Breast epithelium (tissue), 4 donors: ENCODE results near the gene MAP4K2. TPM values are rescaled to one million over a fixed set of nuclear protein-coding genes. Genes with fewer than 3 reads are reported as not detected.

Source experiments
- DNase-seq, 2 donors: peaks; one replicate each; pipeline ENCODE4 v3.0.0-alpha.2; 2019; ENCODE audit warnings: low spot score in 2 of 2
- H3K27ac ChIP-seq, 2 donors: fragments of 200-600 bp; sonication (generic) in 1 of 2; one replicate each; pipeline ENCODE4 v1.5.1; 2016 to 2019; ENCODE audit warnings: mild to moderate bottlenecking in 1 of 2
- H3K27me3 ChIP-seq, 2 donors: fragments of 200-600 bp; sonication (generic) in 1 of 2; one replicate each; pipeline versions ENCODE4 v1.5.1 to v1.6.0; 2017 to 2019; ENCODE audit warnings: control low read depth in 1 of 2, mild to moderate bottlenecking in 1 of 2
- H3K36me3 ChIP-seq: fragments of 200-600 bp; one replicate; pipeline ENCODE4 v1.5.1; 2019
- H3K4me1 ChIP-seq, 2 donors: fragments of 200-600 bp; sonication (generic); one replicate each; pipeline ENCODE4 v1.5.1; 2016 to 2019; ENCODE audit warnings: control low read depth in 1 of 2
- H3K4me3 ChIP-seq, 3 donors: fragments of 200-600 bp; sonication (generic); 1 replicate in 2 of 3; 2 replicates in 1 of 3; pipeline ENCODE4 v1.5.1; 2016 to 2019; ENCODE audit warnings: mild to moderate bottlenecking in 3 of 3, moderate library complexity in 2 of 3
- H3K9me3 ChIP-seq, 2 donors: fragments of 200-600 bp; sonication (generic) in 1 of 2; one replicate each; pipeline ENCODE4 v1.5.1; 2016 to 2019; ENCODE audit warnings: control low read depth in 1 of 2
- POLR2A ChIP-seq: fragments of 450-650 bp; IDR thresholded peaks from one replicate; pipeline ENCODE4 v1.6.1; 2016; ENCODE audit warnings: antibody characterized with exemption, mild to moderate bottlenecking, moderate library complexity
- POLR2AphosphoS5 ChIP-seq, 3 donors: sonication (generic); formaldehyde crosslinking; IDR thresholded peaks; one replicate each; pipeline ENCODE4 v1.6.1; 2017; ENCODE audit warnings: antibody characterized with exemption in 3 of 3
- intact Hi-C: fragments of 100-400 bp; cut with DNase I; formaldehyde crosslinking; loops from one replicate; pipeline ENCODE4 v1.15.1; 2023; ENCODE audit warnings: low total_unique reads
- total RNA-seq, 3 donors: library from RNA; depleted of rRNA; stranded (reverse); fragments of >200 nt; gene quantifications; one replicate each; pipeline ENCODE4 v1.1.0, GENCODE V29; 2016
- TF ChIP-seq, protein P1 (sequence below), 3 donors: fragments of 450-650 bp; IDR thresholded peaks; one replicate each; pipeline ENCODE4 v1.5.1; 2016 to 2017; ENCODE audit warnings: antibody characterized with exemption in 3 of 3, mild to moderate bottlenecking in 3 of 3, moderate library complexity in 3 of 3

Gene MAP4K2
- total RNA-seq, 3 donors from 2014 or later: 7.7 to 16.1 (median 14.0) TPM

DNA sequence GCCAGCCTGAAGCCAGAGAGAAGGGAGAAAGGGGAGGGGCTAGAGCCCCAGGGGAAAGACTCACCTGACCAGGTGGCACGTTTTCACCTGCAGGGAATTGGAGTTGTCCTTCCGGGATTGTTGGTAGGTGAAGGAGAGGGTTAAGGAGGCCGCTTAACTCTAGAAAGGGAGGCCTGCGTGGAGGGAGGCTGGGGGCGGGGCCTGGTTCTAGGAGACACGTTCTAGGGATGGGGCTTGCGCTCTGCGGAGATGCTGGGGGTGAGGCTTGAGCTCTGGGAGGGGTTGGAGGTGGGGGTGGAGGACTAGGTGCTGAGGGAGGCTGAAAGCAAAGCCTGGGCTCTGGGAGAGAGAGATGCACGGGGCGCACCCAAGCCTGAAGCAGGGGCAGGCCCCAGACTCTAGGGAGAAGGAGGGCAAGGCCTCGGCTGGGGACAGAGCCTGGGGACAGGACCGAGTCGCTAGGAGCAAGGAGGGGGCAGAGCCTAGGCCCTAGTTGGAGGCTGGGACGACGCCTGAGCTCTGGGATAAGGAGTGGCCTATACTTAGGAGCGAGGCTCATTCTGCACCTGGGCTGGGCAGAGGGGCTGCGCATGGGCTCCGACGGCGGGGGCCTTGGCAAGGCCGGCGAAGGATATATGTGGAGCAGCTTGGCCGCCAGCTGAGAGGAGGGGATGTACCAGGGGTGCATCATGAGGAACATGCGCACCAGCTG is 61.5 kb downstream of the MAP4K2 start:
- DNase-seq: no peak
- Histone ChIP-seq H3K27ac (peak overlapping the region in 1 of 2 donors; percentile 92), H3K9me3 (no peaks in the 10 kb centered on the region), H3K4me3 (peak overlapping the region; percentile 52 to 73 (median 58)), H3K4me1 (peaks cover 15 to 17% of the 10 kb centered on the region in 2 donors), H3K27me3 (peaks cover 0 to 22% of the 10 kb centered on the region in 2 donors), H3K36me3 (no peaks in the 10 kb centered on the region)
- TF ChIP-seq POLR2A (no peak), POLR2AphosphoS5 (IDR thresholded peaks at IDR 0.05) (no peak)
- TF ChIP-seq, protein P1, sequence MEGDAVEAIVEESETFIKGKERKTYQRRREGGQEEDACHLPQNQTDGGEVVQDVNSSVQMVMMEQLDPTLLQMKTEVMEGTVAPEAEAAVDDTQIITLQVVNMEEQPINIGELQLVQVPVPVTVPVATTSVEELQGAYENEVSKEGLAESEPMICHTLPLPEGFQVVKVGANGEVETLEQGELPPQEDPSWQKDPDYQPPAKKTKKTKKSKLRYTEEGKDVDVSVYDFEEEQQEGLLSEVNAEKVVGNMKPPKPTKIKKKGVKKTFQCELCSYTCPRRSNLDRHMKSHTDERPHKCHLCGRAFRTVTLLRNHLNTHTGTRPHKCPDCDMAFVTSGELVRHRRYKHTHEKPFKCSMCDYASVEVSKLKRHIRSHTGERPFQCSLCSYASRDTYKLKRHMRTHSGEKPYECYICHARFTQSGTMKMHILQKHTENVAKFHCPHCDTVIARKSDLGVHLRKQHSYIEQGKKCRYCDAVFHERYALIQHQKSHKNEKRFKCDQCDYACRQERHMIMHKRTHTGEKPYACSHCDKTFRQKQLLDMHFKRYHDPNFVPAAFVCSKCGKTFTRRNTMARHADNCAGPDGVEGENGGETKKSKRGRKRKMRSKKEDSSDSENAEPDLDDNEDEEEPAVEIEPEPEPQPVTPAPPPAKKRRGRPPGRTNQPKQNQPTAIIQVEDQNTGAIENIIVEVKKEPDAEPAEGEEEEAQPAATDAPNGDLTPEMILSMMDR (IDR thresholded peaks at IDR 0.05): no peak
- intact Hi-C loops: no loop called here

DNA sequence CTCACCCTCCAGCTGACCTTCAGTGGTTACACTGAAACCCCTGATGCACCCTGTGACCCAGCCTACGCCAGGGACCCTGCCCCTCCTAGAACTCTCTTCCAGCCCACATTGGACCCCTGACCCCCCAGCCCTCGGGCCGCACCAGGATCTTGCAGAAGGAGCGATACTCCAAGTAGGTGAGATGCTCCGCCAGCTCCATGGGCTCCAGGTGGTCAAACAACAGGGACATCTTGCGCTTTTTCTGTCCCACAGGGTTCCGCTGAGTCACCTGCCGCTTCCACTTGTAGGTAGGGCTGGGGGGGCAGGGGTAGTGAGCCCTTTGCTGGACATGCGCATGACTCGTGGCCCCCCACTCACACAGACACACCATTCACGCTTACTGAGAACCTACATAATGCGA is 63.1 kb downstream of the MAP4K2 start:
- H3K9me3 ChIP-seq: no peaks in the 10 kb centered on the region
- H3K27me3 ChIP-seq: peaks cover 0 to 18% of the 10 kb centered on the region in 2 donors
- no peak for TF ChIP-seq POLR2A
- TF ChIP-seq, protein P1 (IDR thresholded peaks at IDR 0.05): no peak
- TF ChIP-seq POLR2AphosphoS5 (IDR thresholded peaks at IDR 0.05): no peak
- intact Hi-C loops: no loop called here
- peaks cover 8 to 13% of the 10 kb centered on the region in 2 donors for H3K4me1 ChIP-seq
- no peaks in the 10 kb centered on the region for H3K36me3 ChIP-seq
- DNase-seq: no peak
- no peak overlapping the region for H3K27ac ChIP-seq
- H3K4me3 ChIP-seq: no peak overlapping the region

DNA sequence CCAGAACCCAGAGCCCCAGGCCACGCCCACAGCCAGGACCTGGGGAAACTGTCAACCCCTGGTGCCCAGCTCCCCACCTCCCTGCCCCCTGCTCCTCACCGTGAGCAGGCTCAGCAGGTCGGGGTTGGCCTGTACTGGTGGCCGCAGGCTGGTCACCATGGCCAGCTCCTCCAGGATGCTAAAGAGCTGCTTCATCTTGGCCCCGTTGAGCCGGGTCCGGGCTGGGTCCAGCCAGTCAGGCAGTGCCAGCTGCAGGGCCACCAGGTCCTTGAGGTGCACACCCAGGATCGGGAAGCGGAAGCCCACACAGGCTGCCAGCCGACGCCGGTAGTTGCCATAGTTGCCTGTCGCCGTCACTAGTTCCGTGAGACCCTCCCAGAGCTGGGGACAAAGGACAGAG is 66.4 kb downstream of the MAP4K2 start:
- Histone ChIP-seq H3K4me1 (no peaks in the 10 kb centered on the region), H3K27ac (no peak overlapping the region), H3K36me3 (no peaks in the 10 kb centered on the region), H3K4me3 (no peak overlapping the region), H3K9me3 (no peaks in the 10 kb centered on the region), H3K27me3 (no peaks in the 10 kb centered on the region)
- intact Hi-C loops: no loop called here
- no peak for TF ChIP-seq POLR2A
- TF ChIP-seq, protein P1 (IDR thresholded peaks at IDR 0.05): no peak
- no peak for TF ChIP-seq POLR2AphosphoS5 (IDR thresholded peaks at IDR 0.05)
- DNase-seq: no peak

DNA sequence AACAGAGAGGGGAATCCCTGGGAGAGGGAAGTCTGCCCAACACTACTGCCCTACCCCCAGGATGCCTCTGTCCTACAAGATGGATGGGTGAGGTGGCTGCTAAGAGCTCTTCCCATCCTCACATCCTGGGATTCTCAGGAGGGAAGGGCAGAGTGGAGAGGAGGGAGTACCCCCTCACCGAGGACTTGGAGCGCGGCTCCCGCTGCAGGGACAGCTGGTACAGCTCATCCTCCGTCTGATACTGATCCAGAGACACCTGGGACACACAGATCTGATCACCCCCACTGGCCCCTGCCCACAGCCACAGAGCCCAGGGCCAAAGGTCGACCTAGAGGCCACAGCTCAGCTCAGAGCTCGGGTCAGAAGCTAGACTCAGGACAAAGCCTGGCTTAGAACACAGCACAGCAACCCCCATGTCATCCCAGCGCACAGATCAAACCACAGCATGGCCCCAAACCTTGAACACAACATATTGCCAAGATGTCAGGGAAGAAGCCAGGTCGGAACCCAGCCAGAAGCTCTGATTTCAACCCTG is 67.2 kb downstream of the MAP4K2 start:
- intact Hi-C loops: no loop called here
- TF ChIP-seq, protein P1 (IDR thresholded peaks at IDR 0.05): no peak
- TF ChIP-seq POLR2AphosphoS5 (IDR thresholded peaks at IDR 0.05) (no peak), POLR2A (no peak)
- no peaks in the 10 kb centered on the region for H3K4me1 ChIP-seq
- H3K4me3 ChIP-seq: no peak overlapping the region
- H3K9me3 ChIP-seq: no peaks in the 10 kb centered on the region
- H3K36me3 ChIP-seq: no peaks in the 10 kb centered on the region
- no peak for DNase-seq
- no peak overlapping the region for H3K27ac ChIP-seq
- H3K27me3 ChIP-seq: no peaks in the 10 kb centered on the region

Other genes starting within 250 kb of the MAP4K2 start
- not detected for gene SLC22A11, start 247.3 kb downstream of the MAP4K2 start, total RNA-seq
- gene SLC22A12, start 212.0 kb downstream of the MAP4K2 start, total RNA-seq: not detected
- 1 to 10 TPM; 1.8 to 4.3 (median 3.5) TPM for gene NRXN2, start 80.0 kb downstream of the MAP4K2 start, total RNA-seq
- gene RASGRP2, start 59.1 kb downstream of the MAP4K2 start, total RNA-seq: 10 to 100 TPM in 2 of 3 donors, 1 to 10 TPM in 1; 10.0 to 12.5 (median 11.5) TPM
- 1 to 10 TPM; 1.3 to 4.5 (median 3.4) TPM for gene PYGM, start 43.2 kb downstream of the MAP4K2 start, total RNA-seq
- 100 to 1,000 TPM; 264 to 293 (median 277) TPM for gene SF1, start 24.7 kb downstream of the MAP4K2 start, total RNA-seq
- 10 to 100 TPM; 11.4 to 19.0 (median 14.8) TPM for gene MEN1, start 7.3 kb upstream of the MAP4K2 start, total RNA-seq
- gene CDC42BPG, start 41.4 kb upstream of the MAP4K2 start, total RNA-seq: 10 to 100 TPM in 1 of 3 donors, 1 to 10 TPM in 1, not detected in 1; 5.9 to 14.9 TPM
- 10 to 100 TPM; 26.9 to 45.4 (median 31.2) TPM for gene EHD1, start 75.4 kb upstream of the MAP4K2 start, total RNA-seq
- 10 to 100 TPM; 20.0 to 22.1 (median 21.2) TPM for gene ATG2A, start 114.0 kb upstream of the MAP4K2 start, total RNA-seq
- gene PPP2R5B, start 121.5 kb upstream of the MAP4K2 start, total RNA-seq: 10 to 100 TPM; 12.8 to 14.0 (median 13.8) TPM
- gene GPHA2, start 132.7 kb upstream of the MAP4K2 start, total RNA-seq: not detected
- not detected for gene MAJIN, start 168.9 kb upstream of the MAP4K2 start, total RNA-seq
- 1 to 10 TPM in 1 of 3 donors, under 1 TPM in 2; 0.33 to 1.5 (median 0.64) TPM for gene BATF2, start 193.8 kb upstream of the MAP4K2 start, total RNA-seq
- 100 to 1,000 TPM in 2 of 3 donors, 10 to 100 TPM in 1; 99.8 to 193 (median 154) TPM for gene ARL2, start 210.9 kb upstream of the MAP4K2 start, total RNA-seq
- 10 to 100 TPM; 17.0 to 22.7 (median 17.1) TPM for gene SNX15, start 224.2 kb upstream of the MAP4K2 start, total RNA-seq
- gene SAC3D1, start 238.0 kb upstream of the MAP4K2 start, total RNA-seq: 1 to 10 TPM; 7.5 to 9.2 (median 7.5) TPM